DND-41 (cell line): ENCODE measurements around the gene EN1.

ENCODE experiments used
- EZH2 ChIP-seq: IDR thresholded peaks from 3 replicates; pipeline ENCODE4 v1.6.1; 2012; ENCODE audit warnings: borderline replicate concordance, low read depth, mild to moderate bottlenecking, moderate library complexity, low read length, inconsistent platforms; ENCODE audit not compliant: severe bottlenecking
- TF ChIP-seq, protein P1 (sequence below): IDR thresholded peaks from 2 replicates; pipeline ENCODE4 v1.5.1; 2012; ENCODE audit warnings: borderline replicate concordance, low read length, moderate library complexity, mild to moderate bottlenecking; ENCODE audit not compliant: poor library complexity, severe bottlenecking; ENCODE audit errors: extremely low read depth

DNA sequence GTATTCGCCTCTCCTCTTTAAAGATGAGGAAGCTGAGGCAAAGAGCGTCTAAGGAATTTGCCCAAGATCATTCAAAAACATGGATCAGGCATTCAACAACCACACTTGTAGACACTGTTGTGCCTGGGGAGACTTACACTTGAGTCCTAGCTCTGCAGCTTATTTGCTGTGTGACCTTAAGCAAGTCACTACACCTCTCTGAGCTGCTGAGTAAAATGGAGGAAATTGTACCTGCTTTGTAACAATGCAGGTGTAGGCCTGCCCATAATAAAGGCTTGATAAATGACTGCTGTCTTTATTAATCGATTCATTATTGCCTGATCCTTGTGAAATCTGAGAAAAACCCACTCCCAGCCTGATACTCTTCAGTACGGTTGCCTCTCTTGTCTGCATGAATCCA lies 30.8 kb downstream of the EN1 start:
- TF ChIP-seq, protein P1, sequence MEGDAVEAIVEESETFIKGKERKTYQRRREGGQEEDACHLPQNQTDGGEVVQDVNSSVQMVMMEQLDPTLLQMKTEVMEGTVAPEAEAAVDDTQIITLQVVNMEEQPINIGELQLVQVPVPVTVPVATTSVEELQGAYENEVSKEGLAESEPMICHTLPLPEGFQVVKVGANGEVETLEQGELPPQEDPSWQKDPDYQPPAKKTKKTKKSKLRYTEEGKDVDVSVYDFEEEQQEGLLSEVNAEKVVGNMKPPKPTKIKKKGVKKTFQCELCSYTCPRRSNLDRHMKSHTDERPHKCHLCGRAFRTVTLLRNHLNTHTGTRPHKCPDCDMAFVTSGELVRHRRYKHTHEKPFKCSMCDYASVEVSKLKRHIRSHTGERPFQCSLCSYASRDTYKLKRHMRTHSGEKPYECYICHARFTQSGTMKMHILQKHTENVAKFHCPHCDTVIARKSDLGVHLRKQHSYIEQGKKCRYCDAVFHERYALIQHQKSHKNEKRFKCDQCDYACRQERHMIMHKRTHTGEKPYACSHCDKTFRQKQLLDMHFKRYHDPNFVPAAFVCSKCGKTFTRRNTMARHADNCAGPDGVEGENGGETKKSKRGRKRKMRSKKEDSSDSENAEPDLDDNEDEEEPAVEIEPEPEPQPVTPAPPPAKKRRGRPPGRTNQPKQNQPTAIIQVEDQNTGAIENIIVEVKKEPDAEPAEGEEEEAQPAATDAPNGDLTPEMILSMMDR: no peak
- no peak for TF ChIP-seq EZH2
